ENCODE results near the gene NUDT9. TPM values are rescaled to one million over a fixed set of nuclear protein-coding genes. Genes with fewer than 3 reads are reported as not detected.
A peak's percentile ranks its signal among the peaks of the same experiment; 100 is the strongest.

Gene NUDT9
- total RNA-seq, 1 experiment from 2014 or later: 16.8 TPM

DNA sequence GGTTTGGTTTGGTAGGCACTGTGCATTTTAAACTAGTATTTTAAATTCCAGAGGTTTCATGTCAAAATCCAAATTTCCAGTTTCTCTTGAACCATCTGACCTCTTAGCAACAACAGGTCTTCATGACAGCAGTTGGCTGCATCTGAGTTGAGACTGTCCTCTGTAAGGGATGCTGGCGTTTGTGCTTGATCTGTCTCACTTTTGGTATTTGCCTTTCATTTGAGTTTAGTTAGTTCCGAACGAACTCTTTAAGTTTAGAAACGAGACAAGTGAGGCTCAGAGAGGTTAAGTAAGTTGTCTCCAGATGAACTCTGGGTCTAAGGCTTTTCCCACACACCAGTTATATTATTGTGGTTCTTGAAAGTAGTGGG, 77.7 kb downstream of the NUDT9 start:
- H3K9me3 Mint-ChIP-seq (ENCODE audit: low read depth, unreplicated experiment): no peaks in the 10 kb centered on the region
- H3K27me3 Mint-ChIP-seq (ENCODE audit: unreplicated experiment): no peaks in the 10 kb centered on the region
- peaks cover 10% of the 10 kb centered on the region for H3K4me1 Mint-ChIP-seq (ENCODE audit: low read depth, unreplicated experiment)
- BruUV-seq (replicated peaks): no TSS peak
- CTCF ChIA-PET: no interaction called here
- H3K36me3 Mint-ChIP-seq (ENCODE audit: insufficient read depth, unreplicated experiment): no peaks in the 10 kb centered on the region
- intact Hi-C loops (cut with micrococcal nuclease; ENCODE audit: unreplicated experiment): no loop called here
- no peak overlapping the region for H3K4me3 Mint-ChIP-seq (ENCODE audit: low read depth, unreplicated experiment)
- TF ChIP-seq, protein P1, sequence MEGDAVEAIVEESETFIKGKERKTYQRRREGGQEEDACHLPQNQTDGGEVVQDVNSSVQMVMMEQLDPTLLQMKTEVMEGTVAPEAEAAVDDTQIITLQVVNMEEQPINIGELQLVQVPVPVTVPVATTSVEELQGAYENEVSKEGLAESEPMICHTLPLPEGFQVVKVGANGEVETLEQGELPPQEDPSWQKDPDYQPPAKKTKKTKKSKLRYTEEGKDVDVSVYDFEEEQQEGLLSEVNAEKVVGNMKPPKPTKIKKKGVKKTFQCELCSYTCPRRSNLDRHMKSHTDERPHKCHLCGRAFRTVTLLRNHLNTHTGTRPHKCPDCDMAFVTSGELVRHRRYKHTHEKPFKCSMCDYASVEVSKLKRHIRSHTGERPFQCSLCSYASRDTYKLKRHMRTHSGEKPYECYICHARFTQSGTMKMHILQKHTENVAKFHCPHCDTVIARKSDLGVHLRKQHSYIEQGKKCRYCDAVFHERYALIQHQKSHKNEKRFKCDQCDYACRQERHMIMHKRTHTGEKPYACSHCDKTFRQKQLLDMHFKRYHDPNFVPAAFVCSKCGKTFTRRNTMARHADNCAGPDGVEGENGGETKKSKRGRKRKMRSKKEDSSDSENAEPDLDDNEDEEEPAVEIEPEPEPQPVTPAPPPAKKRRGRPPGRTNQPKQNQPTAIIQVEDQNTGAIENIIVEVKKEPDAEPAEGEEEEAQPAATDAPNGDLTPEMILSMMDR (IDR thresholded peaks at IDR 0.05; ENCODE audit: unreplicated experiment): no peak
- H3K27ac Mint-ChIP-seq (ENCODE audit: unreplicated experiment): no peak overlapping the region
- DNase-seq: no peak

DNA sequence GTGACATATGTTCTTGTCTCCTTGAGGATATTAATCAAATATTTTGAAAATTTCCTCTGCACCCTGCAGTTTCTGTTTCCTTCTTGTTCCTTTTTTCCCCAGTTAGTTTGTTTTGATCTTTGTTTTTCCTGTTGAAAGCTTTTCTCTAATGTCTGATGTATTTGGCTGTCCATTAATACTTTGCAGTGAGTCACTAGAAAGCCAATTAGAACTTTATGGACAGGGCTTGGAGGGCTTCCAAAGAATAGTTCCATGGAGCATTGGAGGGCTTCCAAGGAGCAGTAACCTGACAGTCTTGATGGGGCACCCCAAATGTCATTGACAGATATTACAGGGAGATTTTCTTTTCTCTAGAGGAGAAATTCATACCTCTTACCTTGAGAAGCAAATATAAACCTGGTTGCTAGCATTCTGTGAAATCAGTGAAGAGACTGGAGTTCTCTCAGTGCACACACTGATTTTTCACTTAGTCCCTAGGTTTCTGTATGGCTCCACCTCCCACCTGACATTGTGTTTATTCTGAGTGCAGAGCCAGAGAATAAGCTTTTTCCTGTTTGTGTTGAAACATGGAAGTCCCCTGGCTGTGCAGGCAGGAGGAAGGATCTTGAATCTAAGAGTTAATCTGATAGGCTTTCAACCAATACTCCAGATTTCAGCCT, 80.3 kb downstream of the NUDT9 start:
- H3K9me3 Mint-ChIP-seq (ENCODE audit: low read depth, unreplicated experiment): no peaks in the 10 kb centered on the region
- TF ChIP-seq, protein P1 (IDR thresholded peaks at IDR 0.05; ENCODE audit: unreplicated experiment): no peak
- CTCF ChIA-PET: no interaction called here
- no peaks in the 10 kb centered on the region for H3K36me3 Mint-ChIP-seq (ENCODE audit: insufficient read depth, unreplicated experiment)
- peaks cover 10% of the 10 kb centered on the region for H3K4me1 Mint-ChIP-seq (ENCODE audit: low read depth, unreplicated experiment)
- peak overlapping the region; percentile 4 for H3K27ac Mint-ChIP-seq (ENCODE audit: unreplicated experiment)
- no peak overlapping the region for H3K4me3 Mint-ChIP-seq (ENCODE audit: low read depth, unreplicated experiment)
- BruUV-seq (replicated peaks): no TSS peak
- DNase-seq: no peak
- intact Hi-C loops (cut with micrococcal nuclease; ENCODE audit: unreplicated experiment): no loop called here
- H3K27me3 Mint-ChIP-seq (ENCODE audit: unreplicated experiment): no peaks in the 10 kb centered on the region

DNA sequence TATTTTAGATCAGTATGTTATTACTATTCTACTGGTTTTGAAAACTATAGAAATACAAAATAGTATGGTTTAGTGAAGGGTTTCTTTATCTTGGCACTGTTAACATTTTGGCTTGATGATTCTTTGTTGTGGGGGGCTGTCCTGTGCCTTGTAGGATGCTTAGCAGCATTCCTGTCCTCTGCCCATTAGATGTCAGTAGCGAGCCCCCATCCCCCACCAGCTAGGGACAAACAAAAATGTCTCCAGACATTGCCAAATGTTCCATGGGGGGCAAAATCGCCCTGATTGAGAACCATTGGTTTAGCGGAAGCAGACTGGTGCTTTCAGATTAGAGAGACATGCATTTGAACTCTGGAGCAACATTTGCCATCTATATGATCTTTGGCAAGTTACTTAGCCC, 83.5 kb downstream of the NUDT9 start:
- intact Hi-C loops (cut with micrococcal nuclease; ENCODE audit: unreplicated experiment): no loop called here
- TF ChIP-seq, protein P1 (IDR thresholded peaks at IDR 0.05; ENCODE audit: unreplicated experiment): no peak
- H3K36me3 Mint-ChIP-seq (ENCODE audit: insufficient read depth, unreplicated experiment): no peaks in the 10 kb centered on the region
- no peak for DNase-seq
- no peaks in the 10 kb centered on the region for H3K27me3 Mint-ChIP-seq (ENCODE audit: unreplicated experiment)
- CTCF ChIA-PET: no interaction called here
- no TSS peak for BruUV-seq (replicated peaks)
- no peak overlapping the region for H3K27ac Mint-ChIP-seq (ENCODE audit: unreplicated experiment)
- no peak overlapping the region for H3K4me3 Mint-ChIP-seq (ENCODE audit: low read depth, unreplicated experiment)
- H3K9me3 Mint-ChIP-seq (ENCODE audit: low read depth, unreplicated experiment): no peaks in the 10 kb centered on the region
- H3K4me1 Mint-ChIP-seq (ENCODE audit: low read depth, unreplicated experiment): peaks cover 10% of the 10 kb centered on the region

DNA sequence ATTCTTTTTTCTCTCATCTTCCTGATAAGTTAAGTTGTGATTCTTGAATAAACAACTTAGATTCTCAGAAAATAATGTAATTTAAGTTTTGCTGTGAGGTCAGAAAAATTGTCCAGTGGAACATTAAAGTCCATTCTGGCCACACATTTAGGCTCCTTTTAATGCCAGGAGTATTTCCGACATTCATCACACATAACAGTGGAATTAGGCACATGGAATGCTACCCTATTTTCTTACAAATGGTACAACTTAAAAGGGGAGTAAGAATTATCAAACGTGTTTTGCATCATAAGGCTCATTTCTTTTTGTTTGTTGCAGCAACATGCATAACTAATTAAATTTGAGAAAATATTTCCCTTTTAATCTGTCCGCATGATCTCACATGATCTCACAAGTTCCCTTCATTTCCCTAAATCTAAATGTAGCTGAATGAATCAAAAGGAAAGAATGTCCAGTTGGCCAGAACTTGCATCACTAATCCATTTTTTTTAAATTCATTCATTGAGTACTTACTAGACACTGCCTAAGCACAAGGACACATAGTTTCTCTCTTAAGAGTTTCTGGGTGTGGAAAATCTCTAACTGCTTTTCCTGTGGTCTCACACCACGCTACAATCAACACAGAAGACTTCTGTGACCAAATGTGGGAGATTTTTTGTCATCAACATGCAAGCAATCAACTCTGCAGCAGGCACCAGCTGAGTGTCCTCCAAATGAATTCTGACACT, 84.8 kb downstream of the NUDT9 start:
- intact Hi-C loops (cut with micrococcal nuclease; ENCODE audit: unreplicated experiment): no loop called here
- H3K27ac Mint-ChIP-seq (ENCODE audit: unreplicated experiment): no peak overlapping the region
- no peaks in the 10 kb centered on the region for H3K36me3 Mint-ChIP-seq (ENCODE audit: insufficient read depth, unreplicated experiment)
- no TSS peak for BruUV-seq (replicated peaks)
- TF ChIP-seq, protein P1 (IDR thresholded peaks at IDR 0.05; ENCODE audit: unreplicated experiment): no peak
- DNase-seq: no peak
- H3K4me3 Mint-ChIP-seq (ENCODE audit: low read depth, unreplicated experiment): no peak overlapping the region
- CTCF ChIA-PET: no interaction called here
- H3K9me3 Mint-ChIP-seq (ENCODE audit: low read depth, unreplicated experiment): no peaks in the 10 kb centered on the region
- H3K27me3 Mint-ChIP-seq (ENCODE audit: unreplicated experiment): no peaks in the 10 kb centered on the region
- peaks cover 8% of the 10 kb centered on the region for H3K4me1 Mint-ChIP-seq (ENCODE audit: low read depth, unreplicated experiment)

Other genes with a start within 250 kb of the NUDT9 start
- 9.9 and 10.0 TPM in 2 replicates for gene KLHL8, start 202.0 kb upstream of the NUDT9 start, total RNA-seq (2022)
- not detected in 2 replicates for gene HSD17B13, start 99.7 kb upstream of the NUDT9 start, total RNA-seq (2022)
- gene HSD17B11, start 31.4 kb upstream of the NUDT9 start, total RNA-seq (2022): 48.2 and 50.5 TPM in 2 replicates
- not detected in 2 replicates for gene SPARCL1, start 106.8 kb downstream of the NUDT9 start, total RNA-seq (2022)
- not detected in 2 replicates for gene DSPP, start 186.0 kb downstream of the NUDT9 start, total RNA-seq (2022)
- gene DMP1, start 227.7 kb downstream of the NUDT9 start, total RNA-seq (2022): not detected in 2 replicates